ENCODE results near the gene PRCC.

The PRCC gene

DNA sequence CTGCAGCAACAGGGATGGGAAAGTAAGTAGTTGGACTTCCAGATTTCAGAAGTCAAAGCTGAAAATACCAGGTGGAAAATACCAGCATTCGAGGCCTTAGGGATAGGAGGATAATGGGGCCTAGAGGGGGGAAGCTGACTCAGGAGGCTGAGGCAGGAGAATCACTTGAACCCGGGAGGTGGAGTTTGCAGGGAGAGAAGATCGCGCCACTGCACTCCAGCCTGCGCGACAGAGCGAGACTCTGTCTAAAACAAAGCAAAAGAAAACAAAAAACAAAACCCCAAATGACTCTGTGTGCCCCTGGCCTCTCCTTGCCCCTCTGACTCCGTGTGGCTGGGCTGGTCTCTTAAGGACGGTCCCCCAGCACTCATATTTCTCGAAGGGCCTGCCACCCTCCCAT lies 46.0 kb downstream of the PRCC start:
- no peaks in the 10 kb centered on the region for H3K27me3 ChIP-seq (replicated peaks; ENCODE audit: control insufficient read depth, insufficient read depth, low read length)
- peaks cover 29% of the 10 kb centered on the region for H3K4me1 ChIP-seq (ENCODE audit: control insufficient read depth, insufficient read depth, low read length)
- H3K9me3 ChIP-seq (ENCODE audit: control insufficient read depth, low read length), result no peaks in the 10 kb centered on the region
- DNase-seq (ENCODE audit: low read depth), result no peak
- H3K36me3 ChIP-seq (ENCODE audit: control insufficient read depth, insufficient read depth, low read length, severe bottlenecking), result no peaks in the 10 kb centered on the region
- peak overlapping the region; percentile 49 for H3K9ac ChIP-seq (ENCODE audit: low read length)
- peak overlapping the region; percentile 60 for H3K4me3 ChIP-seq (ENCODE audit: low read length)

DNA sequence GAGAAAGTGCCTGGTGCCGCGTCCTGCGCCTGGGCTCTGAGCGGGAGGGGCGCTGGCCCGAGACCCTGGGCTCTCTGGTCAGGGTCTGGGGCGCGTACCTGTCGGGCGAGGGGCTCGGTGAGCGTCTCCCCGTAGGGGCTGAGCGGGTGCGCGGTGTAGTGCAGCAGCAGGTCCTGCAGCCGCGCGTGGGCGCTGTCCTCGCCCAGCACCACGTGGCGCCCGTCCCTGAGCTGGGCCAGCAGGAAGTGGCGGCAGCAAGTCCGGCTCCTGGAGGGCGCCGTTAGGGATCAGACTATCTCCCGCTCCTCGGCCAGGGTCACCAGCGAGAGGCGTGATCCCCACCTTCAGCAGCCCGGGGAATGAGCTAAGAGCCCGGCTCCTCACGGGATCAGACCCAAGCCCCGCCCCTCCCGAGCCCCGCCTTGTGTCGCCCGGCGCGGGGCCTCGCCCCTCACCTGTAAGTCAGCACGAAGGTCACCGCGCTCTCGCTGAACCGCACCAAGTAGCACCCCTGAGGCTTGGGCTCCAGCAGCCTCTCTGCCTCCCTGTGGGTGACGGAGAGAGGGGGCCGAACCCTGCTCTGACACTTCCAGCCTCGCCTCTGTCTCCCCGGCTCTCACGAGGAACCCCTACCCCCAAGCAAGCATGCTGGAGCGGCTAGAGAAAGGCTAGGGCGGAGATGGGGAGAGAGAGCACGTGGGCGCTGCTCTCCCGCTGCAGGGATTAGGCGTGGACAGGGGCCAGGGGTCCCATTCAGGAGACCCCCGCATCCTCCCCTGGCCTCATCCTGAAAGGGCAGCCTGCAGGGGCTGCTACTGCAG lies 46.6 kb downstream of the PRCC start:
- Histone ChIP-seq H3K9me3 (ENCODE audit: control insufficient read depth, low read length) (no peaks in the 10 kb centered on the region), H3K36me3 (ENCODE audit: control insufficient read depth, insufficient read depth, low read length, severe bottlenecking) (no peaks in the 10 kb centered on the region), H3K27me3 (replicated peaks; ENCODE audit: control insufficient read depth, insufficient read depth, low read length) (no peaks in the 10 kb centered on the region), H3K4me1 (ENCODE audit: control insufficient read depth, insufficient read depth, low read length) (peaks cover 29% of the 10 kb centered on the region), H3K4me3 (ENCODE audit: low read length) (peak overlapping the region; percentile 60), H3K9ac (ENCODE audit: low read length) (peak overlapping the region; percentile 49)
- DNase-seq (ENCODE audit: low read depth), result peak; percentile 70

DNA sequence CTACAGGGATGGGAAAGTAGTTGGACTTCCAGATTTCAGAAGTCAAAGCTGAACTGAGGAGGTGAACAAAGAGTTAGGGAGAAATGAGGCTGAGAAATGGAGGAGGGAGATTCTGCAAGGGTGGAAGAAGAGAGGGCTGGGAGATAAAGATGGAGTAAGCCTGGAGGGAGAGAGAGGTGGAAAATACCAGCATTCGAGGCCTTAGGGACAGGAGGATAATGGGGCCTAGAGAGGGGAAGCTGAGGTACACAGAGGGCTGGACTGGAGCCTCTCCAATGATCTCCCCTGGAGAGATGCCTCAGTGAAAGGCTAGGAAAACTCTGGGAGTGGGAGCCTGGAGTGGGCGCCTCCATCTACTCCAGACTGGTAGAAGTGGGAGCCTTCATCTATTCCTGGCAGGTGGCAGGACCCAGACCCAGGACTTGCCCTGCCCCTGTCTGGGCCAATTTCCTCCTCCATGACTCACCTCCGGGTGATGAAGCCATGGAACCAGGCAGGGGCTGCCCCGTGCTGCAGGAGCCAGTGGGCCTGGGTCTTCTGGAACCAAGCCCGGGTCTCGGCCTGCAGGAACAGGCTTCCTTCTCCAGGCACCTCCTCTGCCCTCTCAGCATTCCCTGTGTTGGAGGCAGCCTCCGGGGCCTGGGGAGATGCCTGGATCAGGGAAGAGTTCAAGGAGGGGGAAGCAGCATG lies 47.4 kb downstream of the PRCC start:
- Histone ChIP-seq H3K4me3 (ENCODE audit: low read length) (no peak overlapping the region), H3K27me3 (replicated peaks; ENCODE audit: control insufficient read depth, insufficient read depth, low read length) (no peaks in the 10 kb centered on the region), H3K9ac (ENCODE audit: low read length) (no peak overlapping the region), H3K9me3 (ENCODE audit: control insufficient read depth, low read length) (no peaks in the 10 kb centered on the region), H3K36me3 (ENCODE audit: control insufficient read depth, insufficient read depth, low read length, severe bottlenecking) (no peaks in the 10 kb centered on the region), H3K4me1 (ENCODE audit: control insufficient read depth, insufficient read depth, low read length) (peaks cover 29% of the 10 kb centered on the region)
- DNase-seq (ENCODE audit: low read depth), result no peak

DNA sequence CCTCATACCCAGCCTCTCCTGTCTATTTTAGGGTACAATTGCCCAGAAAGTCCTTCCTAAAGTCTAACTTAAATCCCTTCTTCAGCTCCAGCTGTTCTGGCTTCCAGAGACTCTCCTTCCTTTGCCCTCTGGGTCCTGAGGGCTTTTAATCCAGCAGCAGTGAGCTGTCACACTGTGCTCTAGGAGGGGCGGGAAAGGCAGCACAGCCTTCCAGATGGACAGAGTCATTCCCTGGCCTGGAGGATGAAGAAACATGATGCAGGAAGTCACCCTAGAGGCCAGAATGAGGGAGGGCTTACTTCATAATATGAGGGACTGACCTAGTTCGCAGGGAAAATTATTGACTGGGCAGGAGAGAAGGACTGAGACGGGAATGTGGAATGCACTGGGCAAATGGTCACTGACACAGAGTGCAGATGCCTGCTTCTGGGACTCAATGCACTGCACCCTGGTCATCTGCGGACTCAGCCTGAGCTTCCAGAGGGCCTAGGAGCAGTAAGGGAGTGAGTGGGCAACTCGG lies 48.0 kb downstream of the PRCC start:
- Histone ChIP-seq H3K4me1 (ENCODE audit: control insufficient read depth, insufficient read depth, low read length) (peaks cover 29% of the 10 kb centered on the region), H3K4me3 (ENCODE audit: low read length) (no peak overlapping the region), H3K9me3 (ENCODE audit: control insufficient read depth, low read length) (no peaks in the 10 kb centered on the region), H3K36me3 (ENCODE audit: control insufficient read depth, insufficient read depth, low read length, severe bottlenecking) (no peaks in the 10 kb centered on the region), H3K27me3 (replicated peaks; ENCODE audit: control insufficient read depth, insufficient read depth, low read length) (no peaks in the 10 kb centered on the region), H3K9ac (ENCODE audit: low read length) (no peak overlapping the region)
- peak; percentile 76 for DNase-seq (ENCODE audit: low read depth)

DNA sequence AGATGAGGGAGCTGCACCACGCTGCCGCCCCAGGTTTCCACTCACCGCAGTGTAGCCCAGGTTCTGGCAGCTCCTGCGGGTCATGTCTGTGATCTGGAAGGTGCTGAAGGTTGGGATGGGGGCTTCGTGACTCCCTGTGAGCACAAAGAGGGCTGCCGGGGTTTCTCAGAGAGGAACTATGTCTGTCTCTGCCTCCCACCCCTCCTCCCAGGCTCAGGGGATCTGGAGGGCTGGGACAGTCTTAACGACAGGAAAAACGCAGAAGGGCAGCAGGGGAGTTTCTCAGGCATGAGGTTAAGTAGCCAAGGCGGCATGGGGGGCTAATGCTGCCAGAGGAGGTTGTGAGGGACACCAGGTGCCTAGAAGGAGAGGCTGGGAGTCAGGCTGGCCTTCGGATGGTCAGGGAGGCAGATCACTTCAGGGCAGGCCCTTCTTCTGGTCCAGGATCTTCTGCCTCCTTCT lies 48.7 kb downstream of the PRCC start:
- Histone ChIP-seq H3K36me3 (ENCODE audit: control insufficient read depth, insufficient read depth, low read length, severe bottlenecking) (no peaks in the 10 kb centered on the region), H3K9ac (ENCODE audit: low read length) (no peak overlapping the region), H3K27me3 (replicated peaks; ENCODE audit: control insufficient read depth, insufficient read depth, low read length) (no peaks in the 10 kb centered on the region), H3K4me3 (ENCODE audit: low read length) (no peak overlapping the region), H3K9me3 (ENCODE audit: control insufficient read depth, low read length) (no peaks in the 10 kb centered on the region), H3K4me1 (ENCODE audit: control insufficient read depth, insufficient read depth, low read length) (peaks cover 29% of the 10 kb centered on the region)
- no peak for DNase-seq (ENCODE audit: low read depth)

DNA sequence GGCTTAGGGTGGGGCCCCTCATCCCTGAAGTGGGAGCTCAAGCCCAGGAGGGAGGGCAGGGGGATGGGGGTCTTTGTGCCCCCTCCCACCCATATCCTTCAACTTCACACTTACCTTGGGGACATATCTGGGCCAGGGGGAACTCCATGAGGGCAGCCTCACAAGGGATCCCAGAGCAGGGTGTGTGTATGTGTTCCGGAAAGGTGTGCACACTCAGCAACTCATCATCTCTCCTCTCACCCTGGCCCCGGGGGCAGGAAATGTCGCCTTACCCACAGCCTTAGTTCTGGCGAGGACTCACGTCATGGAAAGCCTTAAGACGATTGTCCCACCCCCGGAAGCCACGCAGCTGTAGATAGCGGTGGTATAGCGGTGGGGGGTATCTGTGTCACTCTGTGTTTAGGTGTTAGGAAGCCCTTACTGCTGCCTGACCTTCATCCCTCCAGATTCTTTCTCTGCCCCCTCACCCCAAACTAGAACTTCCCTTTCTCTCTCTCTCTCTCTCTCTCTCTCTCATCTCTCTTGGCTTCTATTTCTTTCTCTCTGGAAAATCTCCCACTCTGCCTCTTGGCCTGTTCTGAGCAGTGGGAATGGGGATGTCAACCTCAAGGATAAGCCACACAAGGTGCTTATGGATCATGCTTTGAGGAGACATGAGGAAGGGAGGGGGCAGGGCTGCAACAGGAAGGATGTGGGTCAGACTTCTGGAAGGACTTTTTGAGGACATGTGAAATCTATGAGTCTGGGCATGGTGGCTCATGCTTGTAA lies 49.4 kb downstream of the PRCC start, which contains the start of gene SH2D2A:
Gene SH2D2A (minus strand): TSS at position 288 of the 768 bp plus-strand sequence. CDS start 140 bp downstream, at position 148.
- no peak within 1 kb of the TSS for H3K9ac ChIP-seq (ENCODE audit: low read length)
- no peaks in the 10 kb centered on the region for H3K36me3 ChIP-seq (ENCODE audit: control insufficient read depth, insufficient read depth, low read length, severe bottlenecking)
- H3K4me1 ChIP-seq (ENCODE audit: control insufficient read depth, insufficient read depth, low read length), result peaks cover 29% of the 10 kb centered on the region
- no peaks in the 10 kb centered on the region for H3K27me3 ChIP-seq (replicated peaks; ENCODE audit: control insufficient read depth, insufficient read depth, low read length)
- no peak for DNase-seq (ENCODE audit: low read depth)
- H3K9me3 ChIP-seq (ENCODE audit: control insufficient read depth, low read length), result no peaks in the 10 kb centered on the region
- no peak within 1 kb of the TSS for H3K4me3 ChIP-seq (ENCODE audit: low read length)

DNA sequence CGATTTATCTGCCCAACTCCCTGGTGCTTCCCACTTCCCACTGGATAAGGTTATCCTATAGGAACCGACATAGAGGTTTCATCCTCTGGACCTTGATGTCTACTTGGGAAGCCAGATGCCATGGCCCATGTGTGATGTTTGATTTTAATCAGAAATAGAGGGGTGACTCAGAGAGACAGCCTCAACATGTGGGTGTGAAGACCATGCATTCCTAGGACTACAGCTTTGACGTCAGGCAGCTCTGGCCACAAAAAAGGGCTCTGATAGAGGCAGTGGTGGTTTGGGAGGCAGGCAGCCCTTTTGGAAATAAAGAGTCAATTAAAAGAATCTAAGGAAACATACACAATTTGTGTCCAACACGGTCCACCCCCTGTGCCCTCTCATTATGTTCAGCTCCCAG lies 54.5 kb downstream of the PRCC start:
- no peak overlapping the region for H3K9ac ChIP-seq (ENCODE audit: low read length)
- H3K9me3 ChIP-seq (ENCODE audit: control insufficient read depth, low read length), result no peaks in the 10 kb centered on the region
- H3K4me3 ChIP-seq (ENCODE audit: low read length), result no peak overlapping the region
- no peaks in the 10 kb centered on the region for H3K27me3 ChIP-seq (replicated peaks; ENCODE audit: control insufficient read depth, insufficient read depth, low read length)
- H3K36me3 ChIP-seq (ENCODE audit: control insufficient read depth, insufficient read depth, low read length, severe bottlenecking), result no peaks in the 10 kb centered on the region
- no peaks in the 10 kb centered on the region for H3K4me1 ChIP-seq (ENCODE audit: control insufficient read depth, insufficient read depth, low read length)
- no peak for DNase-seq (ENCODE audit: low read depth)

DNA sequence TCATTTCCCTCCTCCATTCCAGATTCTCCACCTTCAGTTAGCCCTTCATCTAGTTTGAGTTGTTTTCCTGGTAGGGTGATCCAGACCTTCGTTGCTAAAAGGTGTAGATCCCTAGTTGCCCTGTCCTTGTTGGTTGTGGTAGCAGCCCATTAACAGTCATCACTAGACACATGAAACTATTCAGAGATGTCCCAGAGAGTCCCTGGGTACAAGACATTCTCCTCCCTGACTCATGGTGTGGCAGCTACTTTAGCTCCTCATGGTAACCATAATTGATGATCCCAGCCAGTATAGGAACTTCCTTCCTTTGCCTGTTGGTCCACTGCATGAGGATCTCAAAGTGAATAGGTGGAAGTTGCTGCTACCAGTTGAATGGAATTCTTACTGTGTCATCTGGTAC lies 55.3 kb downstream of the PRCC start:
- no peak overlapping the region for H3K4me3 ChIP-seq (ENCODE audit: low read length)
- no peaks in the 10 kb centered on the region for H3K9me3 ChIP-seq (ENCODE audit: control insufficient read depth, low read length)
- no peak for DNase-seq (ENCODE audit: low read depth)
- no peaks in the 10 kb centered on the region for H3K27me3 ChIP-seq (replicated peaks; ENCODE audit: control insufficient read depth, insufficient read depth, low read length)
- H3K4me1 ChIP-seq (ENCODE audit: control insufficient read depth, insufficient read depth, low read length), result no peaks in the 10 kb centered on the region
- H3K36me3 ChIP-seq (ENCODE audit: control insufficient read depth, insufficient read depth, low read length, severe bottlenecking), result no peaks in the 10 kb centered on the region
- no peak overlapping the region for H3K9ac ChIP-seq (ENCODE audit: low read length)

DNA sequence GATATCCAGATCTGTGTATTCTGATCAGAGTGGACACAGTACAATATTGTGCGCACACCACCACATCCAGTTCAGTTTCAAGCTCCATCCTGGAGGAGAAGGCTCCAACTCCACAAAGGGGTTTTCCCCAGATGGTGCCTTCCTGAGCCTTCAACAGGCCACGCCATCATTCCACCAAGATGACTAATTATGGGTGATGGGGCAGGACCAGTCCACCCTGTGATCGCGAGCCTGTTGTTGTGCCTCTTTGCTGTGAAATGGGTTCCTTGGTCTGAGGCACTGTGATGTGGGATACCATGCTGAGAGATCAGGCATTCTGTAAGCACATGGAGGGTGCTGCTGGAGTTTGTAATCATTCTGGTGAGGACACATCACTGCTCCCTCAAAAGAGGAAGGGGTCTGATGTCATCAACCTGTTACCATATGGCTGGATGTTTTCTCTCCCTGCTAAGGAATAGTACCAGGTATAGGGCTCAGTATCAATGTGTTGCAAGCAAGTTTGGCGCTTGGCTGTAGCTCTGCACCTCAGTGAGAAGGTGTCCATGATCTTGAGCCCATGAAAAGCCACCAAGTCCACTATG lies 56.0 kb downstream of the PRCC start:
- Histone ChIP-seq H3K9me3 (ENCODE audit: control insufficient read depth, low read length) (no peaks in the 10 kb centered on the region), H3K36me3 (ENCODE audit: control insufficient read depth, insufficient read depth, low read length, severe bottlenecking) (no peaks in the 10 kb centered on the region), H3K27me3 (replicated peaks; ENCODE audit: control insufficient read depth, insufficient read depth, low read length) (no peaks in the 10 kb centered on the region), H3K4me1 (ENCODE audit: control insufficient read depth, insufficient read depth, low read length) (no peaks in the 10 kb centered on the region), H3K9ac (ENCODE audit: low read length) (no peak overlapping the region), H3K4me3 (ENCODE audit: low read length) (no peak overlapping the region)
- no peak for DNase-seq (ENCODE audit: low read depth)

DNA sequence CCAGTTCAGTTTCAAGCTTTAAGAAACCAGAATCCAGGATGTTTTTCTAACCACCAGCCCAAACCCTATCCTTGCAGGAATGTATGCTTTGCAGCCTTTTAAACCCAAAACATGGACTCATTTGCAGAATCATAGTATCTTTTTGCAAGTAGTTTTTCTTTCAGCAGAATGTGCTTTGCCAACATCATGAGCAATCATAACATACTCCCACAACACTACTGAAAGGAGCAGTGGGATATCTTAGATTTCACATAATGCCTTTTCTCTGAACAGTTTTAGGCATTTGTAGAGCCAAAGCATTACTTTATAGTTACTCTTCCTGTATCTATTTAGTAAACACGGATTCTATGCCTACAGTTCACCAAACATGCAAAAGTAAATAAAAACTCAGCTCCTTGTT lies 59.3 kb downstream of the PRCC start:
- peak; percentile 34 for DNase-seq (ENCODE audit: low read depth)
- H3K27me3 ChIP-seq (replicated peaks; ENCODE audit: control insufficient read depth, insufficient read depth, low read length), result peaks cover 7% of the 10 kb centered on the region
- H3K4me3 ChIP-seq (ENCODE audit: low read length), result no peak overlapping the region
- no peaks in the 10 kb centered on the region for H3K4me1 ChIP-seq (ENCODE audit: control insufficient read depth, insufficient read depth, low read length)
- H3K9ac ChIP-seq (ENCODE audit: low read length), result no peak overlapping the region
- H3K36me3 ChIP-seq (ENCODE audit: control insufficient read depth, insufficient read depth, low read length, severe bottlenecking), result no peaks in the 10 kb centered on the region
- no peaks in the 10 kb centered on the region for H3K9me3 ChIP-seq (ENCODE audit: control insufficient read depth, low read length)

All from adipocyte (in vitro differentiated cells).